H1 (cell line): ENCODE results near the gene SLC41A2. TPM values are rescaled to one million over a fixed set of nuclear protein-coding genes. Genes with fewer than 3 reads are reported as not detected.

Source experiments
- EP300 ChIP-seq, 2 experiments: IDR thresholded peaks; 1 replicate in 1 of 2; 2 replicates in 1 of 2; pipeline ENCODE4 v1.6.1; 2011 to 2012; ENCODE audit warnings: low read depth in 2 of 2, low read length in 2 of 2, mild to moderate bottlenecking in 2 of 2, borderline replicate concordance in 1 of 2, inconsistent platforms in 1 of 2, moderate library complexity in 1 of 2
- HDAC2 ChIP-seq, 2 experiments: fragments of 300-600 bp in 1 of 2; sonication (generic) in 1 of 2; IDR thresholded peaks; 2 replicates each; pipeline ENCODE4 v1.6.1; 2011 to 2012; ENCODE audit warnings: low read depth in 2 of 2, low read length in 2 of 2, mild to moderate bottlenecking in 2 of 2, moderate library complexity in 2 of 2, borderline replicate concordance in 1 of 2, inconsistent platforms in 1 of 2
- KDM4A ChIP-seq: IDR thresholded peaks from one replicate; pipeline ENCODE4 v1.7.1; 2012; ENCODE audit warnings: low read depth, mild to moderate bottlenecking, moderate library complexity, low read length, inconsistent platforms; ENCODE audit not compliant: severe bottlenecking
- KDM5A ChIP-seq: fragments of 200-600 bp; IDR thresholded peaks from 2 replicates; pipeline ENCODE4 v1.7.1; 2012; ENCODE audit warnings: mild to moderate bottlenecking, low read length, inconsistent platforms, mixed read lengths
- MAX ChIP-seq: IDR thresholded peaks from 2 replicates; pipeline ENCODE4 v1.6.1; 2012; ENCODE audit warnings: inconsistent platforms
- SP4 ChIP-seq: IDR thresholded peaks from 2 replicates; pipeline ENCODE4 v1.6.1; 2012; ENCODE audit warnings: low read length, inconsistent platforms
- YY1 ChIP-seq: IDR thresholded peaks from 2 replicates; pipeline ENCODE4 v1.6.1; 2011; ENCODE audit warnings: low read depth, mild to moderate bottlenecking, low read length
- polyA plus RNA-seq, 7 experiments: library from polyadenylated mRNA; depleted of rRNA in 3 of 7; stranded (reverse) in 5 of 7; unstranded in 2 of 7; fragments of >200 nt in 5 of 7; fragments of 200-250 nt in 2 of 7; gene quantifications; 1 replicate in 5 of 7; 2 replicates in 1 of 7; 4 replicates in 1 of 7; pipeline versions ENCODE4 v1.2.1 to v1.2.3, GENCODE V29; 2011 to 2013; ENCODE audit warnings: missing spikeins in 2 of 7, mixed read lengths in 2 of 7
- total RNA-seq: library from RNA; stranded (reverse); fragmentation: NEBNext Ultra II Directional; extraction: Animal tissue kit (Norgen Biotek cat#: 25700); gene quantifications from 2 replicates; pipeline ENCODE4 v1.2.1, GENCODE V29; 2021
- TF ChIP-seq, protein P1 (sequence below): fragments of 300-600 bp; sonication (generic); IDR thresholded peaks from 2 replicates; pipeline ENCODE4 v1.7.1; 2012; ENCODE audit warnings: low read length, moderate library complexity, mild to moderate bottlenecking, inconsistent platforms; ENCODE audit not compliant: insufficient replicate concordance
- TF ChIP-seq, protein P2 (sequence below): IDR thresholded peaks from 2 replicates; pipeline ENCODE4 v1.6.1; 2011; ENCODE audit warnings: low read length, improper control_type of control experiment

SLC41A2 gene
- total and polyA plus RNA-seq, 2 of the 8 experiments (the other 6 are each of a cell fraction or from before 2014, with no cell fraction given): 0.79 to 3.0 TPM

DNA sequence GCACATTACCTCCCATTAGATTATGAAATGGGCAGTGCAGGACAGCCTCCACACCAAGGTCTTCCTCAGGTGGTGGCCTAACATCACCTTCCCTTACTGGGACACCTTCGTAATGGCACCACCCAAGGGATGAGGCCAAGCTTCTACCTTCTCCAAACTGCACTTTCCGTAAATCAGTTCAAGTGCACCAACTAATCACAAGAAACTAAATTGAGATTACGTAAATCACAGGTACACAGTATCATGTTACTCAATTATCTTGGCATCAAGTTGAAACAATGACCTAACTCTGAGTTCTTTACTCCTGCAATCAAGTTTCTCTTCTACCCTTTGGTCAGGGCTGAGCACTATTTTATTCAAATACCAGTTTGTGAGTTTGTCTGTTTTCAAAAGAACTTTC lies 13.8 kb downstream of the SLC41A2 start (continued):
- TF ChIP-seq, protein P1, sequence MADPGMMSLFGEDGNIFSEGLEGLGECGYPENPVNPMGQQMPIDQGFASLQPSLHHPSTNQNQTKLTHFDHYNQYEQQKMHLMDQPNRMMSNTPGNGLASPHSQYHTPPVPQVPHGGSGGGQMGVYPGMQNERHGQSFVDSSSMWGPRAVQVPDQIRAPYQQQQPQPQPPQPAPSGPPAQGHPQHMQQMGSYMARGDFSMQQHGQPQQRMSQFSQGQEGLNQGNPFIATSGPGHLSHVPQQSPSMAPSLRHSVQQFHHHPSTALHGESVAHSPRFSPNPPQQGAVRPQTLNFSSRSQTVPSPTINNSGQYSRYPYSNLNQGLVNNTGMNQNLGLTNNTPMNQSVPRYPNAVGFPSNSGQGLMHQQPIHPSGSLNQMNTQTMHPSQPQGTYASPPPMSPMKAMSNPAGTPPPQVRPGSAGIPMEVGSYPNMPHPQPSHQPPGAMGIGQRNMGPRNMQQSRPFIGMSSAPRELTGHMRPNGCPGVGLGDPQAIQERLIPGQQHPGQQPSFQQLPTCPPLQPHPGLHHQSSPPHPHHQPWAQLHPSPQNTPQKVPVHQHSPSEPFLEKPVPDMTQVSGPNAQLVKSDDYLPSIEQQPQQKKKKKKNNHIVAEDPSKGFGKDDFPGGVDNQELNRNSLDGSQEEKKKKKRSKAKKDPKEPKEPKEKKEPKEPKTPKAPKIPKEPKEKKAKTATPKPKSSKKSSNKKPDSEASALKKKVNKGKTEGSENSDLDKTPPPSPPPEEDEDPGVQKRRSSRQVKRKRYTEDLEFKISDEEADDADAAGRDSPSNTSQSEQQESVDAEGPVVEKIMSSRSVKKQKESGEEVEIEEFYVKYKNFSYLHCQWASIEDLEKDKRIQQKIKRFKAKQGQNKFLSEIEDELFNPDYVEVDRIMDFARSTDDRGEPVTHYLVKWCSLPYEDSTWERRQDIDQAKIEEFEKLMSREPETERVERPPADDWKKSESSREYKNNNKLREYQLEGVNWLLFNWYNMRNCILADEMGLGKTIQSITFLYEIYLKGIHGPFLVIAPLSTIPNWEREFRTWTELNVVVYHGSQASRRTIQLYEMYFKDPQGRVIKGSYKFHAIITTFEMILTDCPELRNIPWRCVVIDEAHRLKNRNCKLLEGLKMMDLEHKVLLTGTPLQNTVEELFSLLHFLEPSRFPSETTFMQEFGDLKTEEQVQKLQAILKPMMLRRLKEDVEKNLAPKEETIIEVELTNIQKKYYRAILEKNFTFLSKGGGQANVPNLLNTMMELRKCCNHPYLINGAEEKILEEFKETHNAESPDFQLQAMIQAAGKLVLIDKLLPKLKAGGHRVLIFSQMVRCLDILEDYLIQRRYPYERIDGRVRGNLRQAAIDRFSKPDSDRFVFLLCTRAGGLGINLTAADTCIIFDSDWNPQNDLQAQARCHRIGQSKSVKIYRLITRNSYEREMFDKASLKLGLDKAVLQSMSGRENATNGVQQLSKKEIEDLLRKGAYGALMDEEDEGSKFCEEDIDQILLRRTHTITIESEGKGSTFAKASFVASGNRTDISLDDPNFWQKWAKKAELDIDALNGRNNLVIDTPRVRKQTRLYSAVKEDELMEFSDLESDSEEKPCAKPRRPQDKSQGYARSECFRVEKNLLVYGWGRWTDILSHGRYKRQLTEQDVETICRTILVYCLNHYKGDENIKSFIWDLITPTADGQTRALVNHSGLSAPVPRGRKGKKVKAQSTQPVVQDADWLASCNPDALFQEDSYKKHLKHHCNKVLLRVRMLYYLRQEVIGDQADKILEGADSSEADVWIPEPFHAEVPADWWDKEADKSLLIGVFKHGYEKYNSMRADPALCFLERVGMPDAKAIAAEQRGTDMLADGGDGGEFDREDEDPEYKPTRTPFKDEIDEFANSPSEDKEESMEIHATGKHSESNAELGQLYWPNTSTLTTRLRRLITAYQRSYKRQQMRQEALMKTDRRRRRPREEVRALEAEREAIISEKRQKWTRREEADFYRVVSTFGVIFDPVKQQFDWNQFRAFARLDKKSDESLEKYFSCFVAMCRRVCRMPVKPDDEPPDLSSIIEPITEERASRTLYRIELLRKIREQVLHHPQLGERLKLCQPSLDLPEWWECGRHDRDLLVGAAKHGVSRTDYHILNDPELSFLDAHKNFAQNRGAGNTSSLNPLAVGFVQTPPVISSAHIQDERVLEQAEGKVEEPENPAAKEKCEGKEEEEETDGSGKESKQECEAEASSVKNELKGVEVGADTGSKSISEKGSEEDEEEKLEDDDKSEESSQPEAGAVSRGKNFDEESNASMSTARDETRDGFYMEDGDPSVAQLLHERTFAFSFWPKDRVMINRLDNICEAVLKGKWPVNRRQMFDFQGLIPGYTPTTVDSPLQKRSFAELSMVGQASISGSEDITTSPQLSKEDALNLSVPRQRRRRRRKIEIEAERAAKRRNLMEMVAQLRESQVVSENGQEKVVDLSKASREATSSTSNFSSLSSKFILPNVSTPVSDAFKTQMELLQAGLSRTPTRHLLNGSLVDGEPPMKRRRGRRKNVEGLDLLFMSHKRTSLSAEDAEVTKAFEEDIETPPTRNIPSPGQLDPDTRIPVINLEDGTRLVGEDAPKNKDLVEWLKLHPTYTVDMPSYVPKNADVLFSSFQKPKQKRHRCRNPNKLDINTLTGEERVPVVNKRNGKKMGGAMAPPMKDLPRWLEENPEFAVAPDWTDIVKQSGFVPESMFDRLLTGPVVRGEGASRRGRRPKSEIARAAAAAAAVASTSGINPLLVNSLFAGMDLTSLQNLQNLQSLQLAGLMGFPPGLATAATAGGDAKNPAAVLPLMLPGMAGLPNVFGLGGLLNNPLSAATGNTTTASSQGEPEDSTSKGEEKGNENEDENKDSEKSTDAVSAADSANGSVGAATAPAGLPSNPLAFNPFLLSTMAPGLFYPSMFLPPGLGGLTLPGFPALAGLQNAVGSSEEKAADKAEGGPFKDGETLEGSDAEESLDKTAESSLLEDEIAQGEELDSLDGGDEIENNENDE: no peak
- TF ChIP-seq SP4: no peak
- TF ChIP-seq EP300 (IDR thresholded peaks at IDR 0.05; ENCODE audit: borderline replicate concordance in 1 of 2, low read depth in 2 of 2, low read length in 2 of 2): no peak
- no peak for TF ChIP-seq YY1
- TF ChIP-seq, protein P2, sequence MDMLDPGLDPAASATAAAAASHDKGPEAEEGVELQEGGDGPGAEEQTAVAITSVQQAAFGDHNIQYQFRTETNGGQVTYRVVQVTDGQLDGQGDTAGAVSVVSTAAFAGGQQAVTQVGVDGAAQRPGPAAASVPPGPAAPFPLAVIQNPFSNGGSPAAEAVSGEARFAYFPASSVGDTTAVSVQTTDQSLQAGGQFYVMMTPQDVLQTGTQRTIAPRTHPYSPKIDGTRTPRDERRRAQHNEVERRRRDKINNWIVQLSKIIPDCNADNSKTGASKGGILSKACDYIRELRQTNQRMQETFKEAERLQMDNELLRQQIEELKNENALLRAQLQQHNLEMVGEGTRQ: no peak
- no peak for TF ChIP-seq KDM4A
- no peak for TF ChIP-seq HDAC2 (IDR thresholded peaks at IDR 0.05; ENCODE audit: borderline replicate concordance in 1 of 2, low read depth in 2 of 2, low read length in 2 of 2)
- no peak for TF ChIP-seq KDM5A
- no peak for TF ChIP-seq MAX
